Stimulated activated CD4-positive, alpha-beta T cell treated with anti-CD3 and anti-CD28 coated beads, Interleukin-1b, Interleukin-23, amount 100 ng/mL, for 24 hours (primary cell): ENCODE results near the gene LECT2.

Experiments
- DNase-seq, 4 experiments: peaks; one replicate each; pipeline ENCODE4 v3.0.0-alpha.2; 2020; ENCODE audit warnings: low read depth in 4 of 4, low spot score in 1 of 4

LECT2 gene

DNA sequence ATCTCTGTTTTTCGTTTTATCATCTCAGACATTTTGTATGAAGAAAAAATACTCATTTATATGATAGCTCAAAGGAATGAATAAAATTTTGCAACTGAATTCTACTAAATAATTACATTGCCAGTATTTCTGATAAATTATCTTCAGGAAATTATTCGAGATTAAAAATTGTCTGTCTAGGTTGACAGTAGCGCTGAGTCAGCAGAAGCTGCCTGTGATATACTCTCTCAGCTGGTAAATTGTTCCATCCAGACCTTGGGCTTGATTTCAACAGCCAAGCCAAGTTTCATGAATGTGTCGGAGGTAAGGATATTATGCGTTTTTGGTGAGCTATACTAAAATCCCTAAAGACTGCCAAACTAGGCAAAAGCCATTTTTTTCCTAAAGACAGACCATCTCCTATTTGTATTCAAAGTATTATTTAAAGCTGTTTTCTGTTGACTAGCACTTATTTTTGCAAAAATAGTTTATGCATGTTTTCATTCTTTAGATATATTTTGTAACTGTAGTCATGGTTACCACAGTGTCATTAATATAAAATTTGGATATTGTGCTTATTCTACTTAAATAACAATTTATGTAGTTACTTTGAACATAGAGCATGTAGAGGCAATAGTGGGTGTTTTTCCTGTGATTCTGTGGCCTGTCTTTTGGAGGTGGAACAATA is 17.4 kb downstream of the LECT2 start:
- no peak for DNase-seq

- DNase-seq = no peak
These were observed 19.8 kb downstream of the LECT2 start for GRCh38 chr5:135934939-135935338.

DNA sequence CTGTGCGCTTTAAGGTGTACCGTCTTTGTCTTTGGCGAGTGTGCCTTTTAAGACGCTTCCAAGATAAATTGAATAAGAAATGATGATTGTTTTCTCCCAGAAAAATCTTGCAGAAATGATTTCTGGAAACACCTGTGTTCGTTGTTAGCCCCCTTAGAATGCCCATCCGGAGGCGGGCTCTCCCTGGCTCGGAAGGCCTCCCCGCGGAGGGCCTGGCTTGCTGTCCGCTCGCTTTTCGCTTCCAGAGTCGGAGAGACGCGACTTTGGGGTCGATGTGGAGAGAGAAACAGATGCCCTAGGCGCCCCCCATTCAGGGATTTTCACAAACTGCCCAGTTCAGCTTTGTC is 23.9 kb downstream of the LECT2 start:
- no peak for DNase-seq

- no peak for DNase-seq
These were observed 24.5 kb downstream of the LECT2 start for GRCh38 chr5:135930029-135930948.

DNA sequence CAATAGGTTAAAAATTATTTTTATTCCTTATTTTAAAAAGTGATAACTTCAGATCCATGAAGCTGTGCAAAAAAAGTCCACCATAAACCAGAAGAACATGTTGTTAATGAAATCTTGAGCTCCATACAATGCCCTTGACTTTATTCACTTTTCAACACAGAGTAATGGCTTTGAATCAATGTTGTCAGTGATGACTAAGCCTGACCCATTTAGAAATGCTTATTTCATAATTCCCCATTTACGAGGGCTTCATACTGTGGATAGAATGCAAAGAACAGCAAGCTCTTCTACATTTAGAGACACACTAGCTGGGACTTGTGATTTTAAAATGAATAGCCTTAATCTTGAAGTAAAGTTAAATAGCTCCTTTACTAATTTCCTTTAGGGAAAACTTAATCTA is 33.4 kb downstream of the LECT2 start:
- no peak for DNase-seq

- DNase-seq = no peak
These were observed 34.6 kb downstream of the LECT2 start for GRCh38 chr5:135920199-135920598.

DNA sequence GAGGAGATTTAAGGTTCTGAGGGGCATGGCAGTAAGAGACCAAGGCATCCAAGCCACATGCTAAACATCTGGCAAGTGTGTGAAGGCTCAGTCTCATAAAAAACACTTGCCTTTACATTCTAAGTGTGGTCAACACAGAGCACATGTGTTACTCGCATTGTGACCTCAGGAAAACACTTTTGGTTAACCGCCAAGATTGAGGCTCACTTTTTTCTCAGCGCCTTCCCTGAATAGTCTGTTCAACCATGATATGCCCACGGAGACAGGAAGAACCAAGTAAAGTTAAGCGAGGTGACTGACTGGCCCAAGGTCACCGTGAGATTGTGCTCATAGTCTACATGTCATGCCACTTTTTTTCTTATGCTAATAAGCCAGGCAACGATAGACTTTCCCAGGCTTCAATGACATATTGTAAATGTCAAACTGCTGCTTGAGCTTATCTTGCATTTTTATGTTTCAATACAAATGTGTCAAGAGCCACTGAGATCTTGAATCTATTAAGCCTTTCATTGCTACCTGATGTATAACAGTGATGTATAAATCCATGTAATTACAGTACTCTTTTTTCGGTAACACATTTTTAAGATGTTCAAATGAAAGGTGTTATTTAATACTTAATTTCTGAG is 38.0 kb downstream of the LECT2 start:
- DNase-seq = no peak

- no peak for DNase-seq
These were observed 39.2 kb downstream of the LECT2 start for GRCh38 chr5:135915466-135916001.

DNA sequence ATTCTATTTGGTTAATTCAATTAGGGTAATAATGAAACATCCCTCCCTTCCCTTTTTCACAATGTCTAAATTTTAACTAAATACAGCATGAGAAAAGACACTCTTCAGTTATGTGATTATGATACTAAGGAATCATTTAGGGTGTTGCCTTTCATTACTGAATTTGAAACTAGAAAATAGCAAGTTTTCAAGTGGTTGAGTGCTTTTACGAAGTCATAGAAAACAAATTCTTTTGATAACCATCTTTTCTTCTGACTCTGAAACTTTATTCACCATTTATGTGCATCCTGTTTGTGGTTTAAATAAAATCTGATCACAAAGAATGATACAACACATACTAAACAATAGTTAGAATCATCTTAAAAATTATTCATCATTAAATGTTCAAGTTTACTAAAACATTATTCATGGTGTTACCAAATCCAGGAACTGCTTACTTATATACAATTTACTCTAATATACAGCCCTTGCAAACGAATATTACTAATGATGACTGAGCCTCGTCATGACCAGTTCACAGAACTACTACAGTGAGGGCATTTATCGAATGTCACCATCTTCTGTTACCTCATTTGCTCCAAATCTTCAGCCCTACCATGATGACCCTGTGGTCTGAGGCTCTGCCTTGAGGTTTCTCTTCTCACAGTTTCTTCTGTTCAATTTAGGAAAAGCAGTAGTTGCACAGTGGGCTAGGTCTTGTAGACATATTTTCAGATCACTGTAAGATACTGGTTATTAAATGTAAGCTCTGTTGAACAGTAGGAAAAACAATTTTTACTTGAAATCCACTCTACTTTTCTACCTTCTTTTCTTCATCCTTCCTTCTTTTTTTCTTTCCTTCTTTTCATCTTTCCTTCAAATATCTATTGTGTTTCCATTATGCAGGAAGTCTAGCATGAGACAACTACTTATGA is 40.8 kb downstream of the LECT2 start:
- no peak for DNase-seq

GRCh38 chr5:135905144-135905543 is 49.6 kb downstream of the LECT2 start:
- no peak for DNase-seq

- no peak for DNase-seq
These were observed 53.1 kb downstream of the LECT2 start for GRCh38 chr5:135901633-135902032.

- DNase-seq = no peak
These were observed 54.5 kb downstream of the LECT2 start for GRCh38 chr5:135900276-135900675.

DNA sequence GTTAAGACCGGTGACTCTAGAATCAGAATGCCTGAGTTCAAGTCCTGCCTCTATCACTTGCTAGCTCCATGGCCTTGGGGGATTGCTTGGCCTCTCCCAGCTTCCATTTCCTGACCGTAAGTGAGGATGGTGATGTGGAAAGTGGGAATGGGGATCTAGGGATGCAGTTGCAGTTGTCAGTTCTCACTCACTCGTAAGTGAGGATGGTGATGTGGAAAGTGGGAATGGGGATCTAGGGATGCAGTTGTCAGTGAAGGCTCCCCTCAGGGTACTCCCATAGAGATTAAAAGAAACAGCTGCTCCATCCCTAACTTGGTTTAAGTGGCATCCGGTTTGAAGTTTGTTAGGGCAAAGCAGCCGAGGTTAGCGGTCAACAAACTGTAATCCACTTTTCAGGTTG is 56.1 kb downstream of the LECT2 start:
- DNase-seq = no peak
